Thymus (tissue), 11 donors: ENCODE measurements around the gene PFN4. TPM values are rescaled to one million over a fixed set of nuclear protein-coding genes. Genes with fewer than 3 reads are reported as not detected.
"Not testable (repeated sequence)": the region's sequence is repeated elsewhere in the genome, so short reads cannot be mapped to it uniquely, and the experiment has no call there.

ENCODE experiments used
- DNase-seq, 9 donors: peaks; one replicate each; pipeline ENCODE4 v3.0.0-alpha.2; 2013; ENCODE audit warnings: low spot score in 9 of 9, low read depth in 6 of 9, missing footprints in 1 of 9
- H3K27ac ChIP-seq, 2 donors: one replicate each; pipeline ENCODE4 v1.5.1; 2013; ENCODE audit warnings: control low read depth in 1 of 2, low read depth in 1 of 2, low read length in 1 of 2, mild to moderate bottlenecking in 1 of 2, moderate library complexity in 1 of 2
- H3K27me3 ChIP-seq, 2 donors: one replicate each; pipeline ENCODE4 v1.5.1; 2013; ENCODE audit warnings: low read length in 1 of 2; ENCODE audit not compliant: control insufficient read depth in 2 of 2, insufficient read depth in 1 of 2
- H3K36me3 ChIP-seq, 2 donors: one replicate each; pipeline ENCODE4 v1.5.1; 2013; ENCODE audit warnings: low read length in 1 of 2, mild to moderate bottlenecking in 1 of 2, moderate library complexity in 1 of 2; ENCODE audit not compliant: control insufficient read depth in 2 of 2, insufficient read depth in 2 of 2
- H3K4me1 ChIP-seq, 2 donors: one replicate each; pipeline ENCODE4 v1.5.1; 2013; ENCODE audit warnings: low read length in 2 of 2; ENCODE audit not compliant: control insufficient read depth in 2 of 2, insufficient read depth in 2 of 2
- H3K4me3 ChIP-seq, 2 donors: one replicate each; pipeline ENCODE4 v1.5.1; 2013; ENCODE audit warnings: low read length in 2 of 2, control low read depth in 1 of 2, mild to moderate bottlenecking in 1 of 2
- H3K9me3 ChIP-seq, 2 donors: one replicate each; pipeline ENCODE4 v1.5.1; 2013; ENCODE audit warnings: low read length in 1 of 2, mild to moderate bottlenecking in 1 of 2; ENCODE audit not compliant: control insufficient read depth in 2 of 2, insufficient read depth in 1 of 2
- WGBS: extraction: QIAGEN DNeasy Blood & Tissue Kit; methylation state at CpG from one replicate; pipeline ENCODE4 v1.1.7; 2013; 5-methylcytosine and 5-hydroxymethylcytosine counted together
- polyA plus RNA-seq: library from polyadenylated mRNA; stranded (reverse); fragments of 200-250 nt; gene quantifications from one replicate; pipeline ENCODE4 v1.2.3, GENCODE V29; 2013
- total RNA-seq: library from RNA; stranded (reverse); fragments of 120-200 nt; gene quantifications from one replicate; pipeline ENCODE4 v1.2.4, GENCODE V29; 2013
- donor health status: healthy.

The PFN4 gene
- total and polyA plus RNA-seq, 2 donors: 0.90 to 1.3 TPM

DNA sequence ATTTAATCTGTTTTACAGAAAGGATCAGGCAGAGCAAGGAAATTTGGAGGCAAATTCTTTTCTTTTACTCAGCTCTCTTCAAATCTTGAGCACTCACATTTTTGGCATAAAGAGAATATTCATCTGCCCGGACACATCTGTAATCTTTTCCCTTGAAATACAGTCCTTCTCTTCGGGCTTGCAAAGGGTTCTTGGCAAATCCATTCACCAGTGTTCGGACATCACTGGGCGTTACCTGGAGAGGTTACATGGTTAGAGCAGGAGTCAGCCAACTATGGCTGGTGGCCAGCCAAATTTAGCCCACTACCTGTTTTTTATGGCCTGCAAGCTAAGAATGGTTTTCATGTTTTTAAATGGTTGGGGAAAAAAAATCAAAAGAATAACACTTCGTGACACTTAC, 2.1 kb downstream of the PFN4 start:
- H3K4me3 ChIP-seq: no peak overlapping the region
- H3K9me3 ChIP-seq: no peaks in the 10 kb centered on the region
- DNase-seq: no peak
- peaks cover 0 to 4% of the 10 kb centered on the region in 2 donors for H3K27me3 ChIP-seq
- WGBS: 94% methylated on average over 5 of the region's 5 CpGs
- H3K27ac ChIP-seq: no peak overlapping the region
- peaks cover 4 to 10% of the 10 kb centered on the region in 2 donors for H3K4me1 ChIP-seq
- H3K36me3 ChIP-seq: no peaks in the 10 kb centered on the region

DNA sequence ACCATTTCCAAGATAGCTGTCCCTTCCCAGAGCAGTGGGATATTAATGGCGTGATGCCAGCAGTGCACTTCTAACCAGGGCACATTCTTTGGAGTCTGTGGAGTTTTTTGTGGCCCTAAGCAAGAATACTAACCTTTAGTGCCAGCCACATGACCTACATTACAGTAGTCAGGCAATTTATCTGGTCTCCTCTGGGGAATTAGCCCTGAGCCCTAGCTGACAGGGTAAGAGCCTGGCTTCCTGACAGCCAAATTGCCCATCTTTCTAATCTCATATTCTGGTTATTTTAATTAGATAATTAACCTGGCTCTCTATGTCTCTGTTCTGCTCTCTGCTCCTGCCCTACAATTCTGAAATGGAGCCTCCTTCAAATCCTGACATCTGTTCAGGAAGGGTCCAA, 5.2 kb downstream of the PFN4 start:
- peaks cover 0 to 2% of the 10 kb centered on the region in 2 donors for H3K4me1 ChIP-seq

DNA sequence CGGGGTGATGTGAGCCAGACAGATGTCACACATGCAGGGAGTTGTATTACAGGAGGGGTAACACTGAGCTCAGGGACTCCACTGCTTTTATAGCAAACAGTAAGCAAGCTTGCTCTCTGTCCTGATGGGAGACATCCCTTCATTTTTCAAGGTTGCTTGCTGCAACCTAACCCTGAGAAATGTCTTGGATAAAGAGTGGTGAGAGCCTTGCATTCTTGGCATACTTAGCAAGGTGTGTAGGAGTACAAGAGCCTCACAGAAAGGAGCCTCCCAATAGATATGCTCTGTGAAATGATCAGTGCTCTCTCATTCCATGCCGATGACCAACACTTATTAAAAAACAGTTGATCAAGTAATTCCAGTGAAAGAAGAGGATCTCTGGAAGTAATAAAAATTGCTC, 8.1 kb downstream of the PFN4 start:
- H3K27me3 ChIP-seq: no peaks in the 10 kb centered on the region
- H3K27ac ChIP-seq: no peak overlapping the region
- H3K9me3 ChIP-seq: no peaks in the 10 kb centered on the region
- H3K36me3 ChIP-seq: no peaks in the 10 kb centered on the region
- no peak for DNase-seq
- WGBS: 49% methylated on average over 2 of the region's 2 CpGs
- H3K4me1 ChIP-seq: no peaks in the 10 kb centered on the region
- no peak overlapping the region for H3K4me3 ChIP-seq

More for the DNA sequence above, 5.2 kb downstream of the PFN4 start:
- H3K27ac ChIP-seq: no peak overlapping the region
- no peak overlapping the region for H3K4me3 ChIP-seq
- H3K9me3 ChIP-seq: no peaks in the 10 kb centered on the region
- no peaks in the 10 kb centered on the region for H3K36me3 ChIP-seq
- no peak for DNase-seq
- 98% methylated on average over 1 of the region's 1 CpG for WGBS
- peaks cover 0 to 1% of the 10 kb centered on the region in 2 donors for H3K27me3 ChIP-seq

DNA sequence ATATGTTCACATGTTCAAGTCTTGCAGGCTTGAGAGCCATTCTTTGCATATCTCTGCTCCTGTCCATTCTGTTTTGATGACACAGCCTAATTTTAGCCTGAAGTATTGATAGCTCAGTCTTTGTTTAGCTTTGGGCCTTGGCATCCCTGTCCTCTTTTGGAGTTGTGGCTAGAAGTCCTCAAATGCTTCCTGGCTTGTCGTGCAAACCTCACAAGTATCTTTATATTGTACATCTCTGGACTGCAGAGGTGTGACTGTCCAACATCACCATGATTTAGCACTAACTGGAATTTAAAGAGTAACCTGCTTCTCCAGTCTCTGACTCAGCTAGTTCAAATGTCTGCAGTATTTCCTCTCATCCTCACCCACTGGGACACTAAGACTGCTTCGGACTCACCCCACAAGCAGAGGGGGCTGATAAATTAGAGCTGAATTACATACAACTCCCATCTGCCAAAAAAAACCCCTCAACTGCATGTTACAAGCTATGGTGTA, 11.7 kb downstream of the PFN4 start:
- Histone ChIP-seq H3K4me3 (no peak overlapping the region), H3K27me3 (no peaks in the 10 kb centered on the region), H3K4me1 (no peaks in the 10 kb centered on the region), H3K27ac (no peak overlapping the region), H3K9me3 (peaks cover 0 to under 1% of the 10 kb centered on the region in 2 donors), H3K36me3 (no peaks in the 10 kb centered on the region)
- no peak for DNase-seq
- 87% methylated on average over 2 of the region's 2 CpGs for WGBS

DNA sequence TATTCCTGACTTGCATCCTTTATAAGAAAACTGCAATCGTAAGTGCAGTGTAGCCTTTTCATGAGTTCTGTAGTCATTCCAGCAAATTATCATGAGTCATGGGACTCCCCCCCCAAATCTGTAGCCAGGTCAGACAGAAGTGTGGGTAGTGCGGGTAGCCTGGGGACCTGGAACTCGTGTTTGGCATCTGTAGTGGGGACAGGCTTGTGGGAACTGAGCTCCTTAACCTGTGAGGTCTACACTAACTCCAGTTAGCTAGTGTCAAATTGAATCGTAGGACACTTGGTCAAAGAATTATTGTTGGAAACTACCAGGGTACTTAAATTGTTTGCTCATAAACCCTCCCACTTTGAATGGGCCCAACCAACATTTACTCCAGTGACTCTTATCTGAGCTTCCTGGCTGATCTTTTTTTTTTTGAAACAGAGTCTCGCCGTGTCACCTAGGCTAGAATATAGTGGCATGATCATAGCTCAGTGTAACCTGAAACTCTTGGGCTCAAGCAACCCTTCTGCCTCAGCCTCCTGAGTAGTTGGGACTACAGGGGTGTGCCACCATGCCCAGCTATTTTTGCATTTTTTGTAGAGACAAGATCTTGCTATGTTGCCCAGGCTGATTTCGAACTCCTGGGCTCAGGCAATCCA, 12.4 kb downstream of the PFN4 start:
- 96% methylated on average over 7 of the region's 7 CpGs for WGBS
- Histone ChIP-seq H3K36me3 (no peaks in the 10 kb centered on the region), H3K27ac (no peak overlapping the region), H3K4me3 (no peak overlapping the region), H3K9me3 (peaks cover 0 to 3% of the 10 kb centered on the region in 2 donors), H3K4me1 (no peaks in the 10 kb centered on the region), H3K27me3 (no peaks in the 10 kb centered on the region)
- DNase-seq: no peak

DNA sequence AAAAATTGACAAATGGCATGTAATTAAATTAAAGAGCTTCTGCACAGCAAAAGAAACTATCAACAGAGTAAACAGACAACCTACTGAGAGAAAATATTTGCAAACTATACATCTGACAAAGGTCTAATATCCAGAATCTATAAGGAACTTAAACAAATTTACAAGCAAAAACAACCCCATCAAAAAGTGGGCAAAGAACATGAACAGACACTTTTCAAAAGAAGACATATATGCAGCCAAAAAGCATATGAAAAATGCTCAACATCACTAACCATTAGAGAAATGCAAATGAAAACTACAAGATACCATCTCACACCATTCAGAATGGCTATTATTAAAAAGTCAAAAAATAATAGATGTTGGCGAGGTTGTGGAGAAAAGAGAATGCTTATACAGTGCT, 13.7 kb downstream of the PFN4 start:
- not testable (repeated sequence) for H3K27ac ChIP-seq, H3K9me3 ChIP-seq, H3K4me3 ChIP-seq, H3K4me1 ChIP-seq, H3K36me3 ChIP-seq, H3K27me3 ChIP-seq, DNase-seq
- 97% methylated on average over 1 of the region's 1 CpG for WGBS

DNA sequence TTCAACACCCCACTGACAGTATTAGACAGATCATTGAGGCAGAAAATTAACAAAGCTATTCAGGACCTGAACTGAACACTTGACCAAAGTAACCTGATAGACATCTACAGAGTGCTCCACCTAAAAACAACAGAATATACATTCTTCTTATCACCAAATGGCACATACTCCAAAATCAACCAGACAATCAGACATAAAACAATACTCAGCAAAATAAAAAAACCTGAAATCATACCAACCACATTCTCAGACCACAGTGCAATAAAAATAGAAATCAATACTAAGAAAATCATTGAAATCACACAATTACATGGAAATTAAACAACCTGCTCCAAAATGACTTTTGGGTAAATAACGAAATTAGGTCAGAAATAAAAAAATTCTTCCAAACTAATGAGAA, 15.8 kb downstream of the PFN4 start:
- Histone ChIP-seq H3K4me3 (no peak overlapping the region), H3K4me1 (no peaks in the 10 kb centered on the region), H3K27me3 (no peaks in the 10 kb centered on the region), H3K27ac (no peak overlapping the region), H3K9me3 (peaks cover 0 to 3% of the 10 kb centered on the region in 2 donors), H3K36me3 (no peaks in the 10 kb centered on the region)
- no peak for DNase-seq
- WGBS: 51% methylated on average over 1 of the region's 1 CpG

DNA sequence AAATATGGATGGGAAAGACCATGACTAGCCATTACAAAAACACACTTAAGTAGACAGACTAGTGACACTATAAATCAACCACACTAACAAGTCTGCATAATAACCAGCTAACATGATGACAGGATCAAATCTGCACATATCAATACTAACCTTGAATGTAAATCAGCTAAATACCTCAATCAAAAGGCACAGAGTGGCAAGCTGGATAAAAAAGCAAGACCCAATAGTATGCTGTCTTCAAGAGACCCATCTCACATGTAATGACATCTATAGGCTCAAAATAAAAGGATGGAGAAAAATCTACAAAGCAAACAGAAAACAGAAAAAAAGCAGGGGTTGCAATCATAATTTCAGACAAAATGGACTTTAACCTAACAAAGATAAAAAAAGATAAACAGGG, 16.3 kb downstream of the PFN4 start:
- H3K9me3 ChIP-seq: peaks cover 0 to 3% of the 10 kb centered on the region in 2 donors
- no peaks in the 10 kb centered on the region for H3K4me1 ChIP-seq
- no peak overlapping the region for H3K27ac ChIP-seq
- H3K27me3 ChIP-seq: no peaks in the 10 kb centered on the region
- no peak for DNase-seq
- no peaks in the 10 kb centered on the region for H3K36me3 ChIP-seq
- H3K4me3 ChIP-seq: no peak overlapping the region

DNA sequence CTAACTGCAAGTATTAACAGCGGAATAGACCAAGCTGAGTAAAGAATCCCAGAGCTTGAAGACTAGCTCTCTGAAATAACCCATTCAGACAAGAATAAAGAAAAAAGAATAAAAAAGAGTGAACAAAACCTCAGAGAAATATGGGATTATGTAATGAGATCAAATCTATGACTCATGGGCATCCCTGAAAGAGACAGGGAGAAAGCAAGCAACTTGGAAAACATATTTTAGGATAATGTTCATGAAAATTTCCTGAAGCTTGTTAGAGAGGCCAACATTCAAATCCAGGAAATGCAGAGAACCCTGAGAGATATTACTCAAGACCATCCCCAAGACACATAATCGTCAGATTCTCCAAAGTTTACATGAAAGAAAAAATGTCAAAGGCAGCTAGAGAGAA, 17.3 kb downstream of the PFN4 start:
- no peak overlapping the region for H3K27ac ChIP-seq
- no peaks in the 10 kb centered on the region for H3K36me3 ChIP-seq
- no peaks in the 10 kb centered on the region for H3K4me1 ChIP-seq
- no peaks in the 10 kb centered on the region for H3K27me3 ChIP-seq
- H3K9me3 ChIP-seq: peaks cover 0 to 3% of the 10 kb centered on the region in 2 donors
- no peak overlapping the region for H3K4me3 ChIP-seq
- DNase-seq: no peak
- WGBS: 48% methylated on average over 2 of the region's 2 CpGs
